ENCODE results near the gene DUSP22. TPM values are rescaled to one million over a fixed set of nuclear protein-coding genes. Genes with fewer than 3 reads are reported as not detected.

Gene DUSP22
- total and polyA plus RNA-seq, 8 donors: 15.6 to 338 (median 34.8) TPM

- intact Hi-C loops (cut with DNase I; ENCODE audit: low total_unique reads): no loop called here
- WGBS, 5 donors: 90 to 94% (median 93%) methylated on average over 2 of the region's 2 CpGs
- H3K36me3 ChIP-seq: no peaks in the 10 kb centered on the region
- no peak overlapping the region for H3K4me3 ChIP-seq
- no peaks in the 10 kb centered on the region for H3K9me3 ChIP-seq
- TF ChIP-seq CTCF (IDR thresholded peaks at IDR 0.05) (no peak), POLR2A (IDR thresholded peaks at IDR 0.05) (no peak), POLR2AphosphoS5 (IDR thresholded peaks at IDR 0.05) (no peak), EP300 (IDR thresholded peaks at IDR 0.05) (no peak)
- peaks cover 8 to 9% (median 8%) of the 10 kb centered on the region in 4 donors for H3K4me1 ChIP-seq
- H3K27me3 ChIP-seq: peaks cover 8 to 70% (median 27%) of the 10 kb centered on the region in 3 donors
- no peak overlapping the region for H3K27ac ChIP-seq
- no peak for DNase-seq
Measured at GRCh38 chr6:398065-398464, 105.8 kb downstream of the DUSP22 start.

- WGBS, 5 donors: 70 to 86% (median 78%) methylated on average over 11 to 13 of the region's 13 CpGs
Measured at GRCh38 chr6:398558-399078, 106.3 kb downstream of the DUSP22 start.

GRCh38 chr6:399785-400534, 107.7 kb downstream of the DUSP22 start:
- DNase-seq: no peak

More at GRCh38 chr6:398558-399078, 106.3 kb downstream of the DUSP22 start:
- H3K27me3 ChIP-seq: peaks cover 2 to 70% (median 27%) of the 10 kb centered on the region in 3 donors
- intact Hi-C loops (cut with DNase I; ENCODE audit: low total_unique reads): no loop called here
- peaks cover 2 to 4% (median 2%) of the 10 kb centered on the region in 4 donors for H3K4me1 ChIP-seq
- H3K4me3 ChIP-seq: no peak overlapping the region
- no peaks in the 10 kb centered on the region for H3K36me3 ChIP-seq
- no peak overlapping the region for H3K27ac ChIP-seq
- H3K9me3 ChIP-seq: no peaks in the 10 kb centered on the region
- no peak for DNase-seq
- TF ChIP-seq POLR2AphosphoS5 (IDR thresholded peaks at IDR 0.05) (no peak), EP300 (IDR thresholded peaks at IDR 0.05) (no peak), POLR2A (IDR thresholded peaks at IDR 0.05) (no peak), CTCF (IDR thresholded peaks at IDR 0.05) (no peak)

GRCh38 chr6:400815-401214, 108.5 kb downstream of the DUSP22 start:
- no peaks in the 10 kb centered on the region for H3K9me3 ChIP-seq
- intact Hi-C loops (cut with DNase I; ENCODE audit: low total_unique reads): no loop called here
- H3K4me3 ChIP-seq: no peak overlapping the region
- H3K36me3 ChIP-seq: no peaks in the 10 kb centered on the region
- WGBS, 5 donors: 83 to 89% (median 87%) methylated on average over 6 of the region's 6 CpGs
- no peak for DNase-seq
- TF ChIP-seq CTCF (IDR thresholded peaks at IDR 0.05) (no peak), EP300 (IDR thresholded peaks at IDR 0.05) (no peak), POLR2A (IDR thresholded peaks at IDR 0.05) (no peak)
- no peaks in the 10 kb centered on the region for H3K4me1 ChIP-seq
- H3K27ac ChIP-seq: no peak overlapping the region
- H3K27me3 ChIP-seq: peaks cover 0 to 61% (median 17%) of the 10 kb centered on the region in 3 donors

More at GRCh38 chr6:399785-400534, 107.7 kb downstream of the DUSP22 start:
- intact Hi-C loops (cut with DNase I; ENCODE audit: low total_unique reads): no loop called here
- WGBS, 5 donors: 58 to 62% (median 61%) methylated on average over 11 of the region's 11 CpGs
- TF ChIP-seq POLR2AphosphoS5 (IDR thresholded peaks at IDR 0.05) (no peak), POLR2A (IDR thresholded peaks at IDR 0.05) (no peak), EP300 (IDR thresholded peaks at IDR 0.05) (no peak), CTCF (IDR thresholded peaks at IDR 0.05) (no peak)
- no peak overlapping the region for H3K27ac ChIP-seq
- no peaks in the 10 kb centered on the region for H3K9me3 ChIP-seq
- H3K4me3 ChIP-seq: no peak overlapping the region
- H3K36me3 ChIP-seq: no peaks in the 10 kb centered on the region
- H3K4me1 ChIP-seq: no peaks in the 10 kb centered on the region
- H3K27me3 ChIP-seq: peaks cover 0 to 69% (median 19%) of the 10 kb centered on the region in 3 donors

Other genes starting within 250 kb of the DUSP22 start
- gene IRF4, start 99.3 kb downstream of the DUSP22 start, total RNA-seq: 1 to 10 TPM in 4 of 5 donors, not detected in 1; 2.6 to 7.0 (median 5.9) TPM
- gene IRF4, start 99.3 kb downstream of the DUSP22 start, polyA plus RNA-seq: 1 to 10 TPM in 1 of 3 donors, under 1 TPM in 2; 0.48 to 1.1 (median 0.56) TPM

All from stomach (tissue), 9 donors.